PC-9 (cell line): ENCODE data around the gene WDFY3. TPM values are rescaled to one million over a fixed set of nuclear protein-coding genes. Genes with fewer than 3 reads are reported as not detected.
"Not testable (repeated sequence)": the region's sequence is repeated elsewhere in the genome, so short reads cannot be mapped to it uniquely, and the experiment has no call there.

Experiments used
- BruUV-seq: library from RNA; stranded (reverse); fragments of 400-500 nt; replicated peaks from 2 replicates; lab custom pipeline; 2021; lab: Mats Ljungman, UMichigan
- CTCF ChIA-PET: fragments of 300-600 bp; sonication (Branson Sonifier 250); formaldehyde crosslinking; loops from one replicate; lab custom pipeline; 2022; ENCODE audit warnings: antibody characterized with exemption; lab: Charles Lee
- POLR2A ChIA-PET: fragments of 300-600 bp; sonication (Branson Sonifier 250); formaldehyde crosslinking; loops from one replicate; lab custom pipeline; 2022; ENCODE audit warnings: antibody characterized with exemption; ENCODE audit not compliant: unreplicated experiment; lab: Charles Lee
- DNase-seq, 2 experiments: peaks; one replicate each; pipeline versions ENCODE4 v3.0.0 to v3.0.0-alpha.2; 2015 to 2022; ENCODE audit warnings: mixed read lengths in 1 of 2
- H2AFZ ChIP-seq: fragments of 200-600 bp; sonication (generic); 2 replicates; pipeline ENCODE4 v1.8.1; 2017; ENCODE audit warnings: antibody characterized with exemption
- H3F3A ChIP-seq: fragments of 200-600 bp; sonication (generic); 2 replicates; pipeline ENCODE4 v1.8.1; 2017; ENCODE audit warnings: antibody characterized with exemption, mild to moderate bottlenecking, low read depth; ENCODE audit not compliant: insufficient read depth
- H3K27ac ChIP-seq: fragments of 200-600 bp; sonication (generic); 2 replicates; pipeline ENCODE4 v1.6.1; 2016; ENCODE audit warnings: mixed run types
- H3K27me3 ChIP-seq: fragments of 200-600 bp; sonication (generic); 2 replicates; pipeline ENCODE4 v1.6.1; 2016; ENCODE audit warnings: low read depth, mixed run types; ENCODE audit not compliant: insufficient read depth
- H3K36me3 ChIP-seq: fragments of 200-600 bp; sonication (generic); 2 replicates; pipeline ENCODE4 v1.6.1; 2016; ENCODE audit warnings: low read depth, mixed run types
- H3K4me1 ChIP-seq: fragments of 200-600 bp; sonication (generic); replicated peaks from 2 replicates; pipeline ENCODE4 v1.6.1; 2016; ENCODE audit warnings: mixed run types; ENCODE audit not compliant: insufficient read depth
- H3K4me2 ChIP-seq: fragments of 200-600 bp; sonication (generic); 2 replicates; pipeline ENCODE4 v1.6.1; 2017; ENCODE audit warnings: mixed run types
- H3K4me3 ChIP-seq: fragments of 200-600 bp; sonication (generic); 2 replicates; pipeline ENCODE4 v1.6.1; 2016; ENCODE audit warnings: mixed run types
- H3K79me2 ChIP-seq: fragments of 200-600 bp; sonication (generic); 2 replicates; pipeline ENCODE4 v1.6.1; 2017; ENCODE audit warnings: low read depth, mixed run types
- H3K9me2 ChIP-seq: fragments of 200-600 bp; sonication (generic); 2 replicates; pipeline ENCODE4 v1.8.1; 2017; ENCODE audit warnings: mild to moderate bottlenecking; ENCODE audit not compliant: insufficient read depth
- H3K9me3 ChIP-seq: fragments of 200-600 bp; sonication (generic); 2 replicates; pipeline ENCODE4 v1.8.1; 2016; ENCODE audit warnings: low read depth; ENCODE audit not compliant: insufficient read depth
- H4K20me1 ChIP-seq: fragments of 200-600 bp; sonication (generic); 2 replicates; pipeline ENCODE4 v1.8.1; 2017; ENCODE audit not compliant: insufficient read depth
- EZH2 ChIP-seq: fragments of 200-600 bp; sonication (generic); IDR thresholded peaks from 2 replicates; pipeline ENCODE4 v1.8.0; 2017; ENCODE audit warnings: antibody characterized with exemption, low read depth
- intact Hi-C: fragments of 100-400 bp; cut with micrococcal nuclease; formaldehyde crosslinking; loops from one replicate; pipeline ENCODE4 v1.10.0; 2022; ENCODE audit not compliant: unreplicated experiment
- total RNA-seq: library from RNA; stranded (reverse); gene quantifications from 2 replicates; pipeline ENCODE4 v1.2.3, GENCODE V29; 2021
- TF ChIP-seq, protein P1 (sequence below): fragments of 200-600 bp; sonication (generic); conservative IDR thresholded peaks from 2 replicates; pipeline ENCODE4 v1.6.1; 2017; ENCODE audit warnings: mixed run types, antibody characterized with exemption, mild to moderate bottlenecking, moderate library complexity

The WDFY3 gene
- total RNA-seq, 1 experiment from 2014 or later: 35.4 TPM

GRCh38 chr4:84841435-84841834, 125.1 kb downstream of the WDFY3 start:
- TF ChIP-seq, protein P1, sequence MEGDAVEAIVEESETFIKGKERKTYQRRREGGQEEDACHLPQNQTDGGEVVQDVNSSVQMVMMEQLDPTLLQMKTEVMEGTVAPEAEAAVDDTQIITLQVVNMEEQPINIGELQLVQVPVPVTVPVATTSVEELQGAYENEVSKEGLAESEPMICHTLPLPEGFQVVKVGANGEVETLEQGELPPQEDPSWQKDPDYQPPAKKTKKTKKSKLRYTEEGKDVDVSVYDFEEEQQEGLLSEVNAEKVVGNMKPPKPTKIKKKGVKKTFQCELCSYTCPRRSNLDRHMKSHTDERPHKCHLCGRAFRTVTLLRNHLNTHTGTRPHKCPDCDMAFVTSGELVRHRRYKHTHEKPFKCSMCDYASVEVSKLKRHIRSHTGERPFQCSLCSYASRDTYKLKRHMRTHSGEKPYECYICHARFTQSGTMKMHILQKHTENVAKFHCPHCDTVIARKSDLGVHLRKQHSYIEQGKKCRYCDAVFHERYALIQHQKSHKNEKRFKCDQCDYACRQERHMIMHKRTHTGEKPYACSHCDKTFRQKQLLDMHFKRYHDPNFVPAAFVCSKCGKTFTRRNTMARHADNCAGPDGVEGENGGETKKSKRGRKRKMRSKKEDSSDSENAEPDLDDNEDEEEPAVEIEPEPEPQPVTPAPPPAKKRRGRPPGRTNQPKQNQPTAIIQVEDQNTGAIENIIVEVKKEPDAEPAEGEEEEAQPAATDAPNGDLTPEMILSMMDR: no peak
- TF ChIP-seq EZH2: no peak
- H3K9me2 ChIP-seq: no peaks in the 10 kb centered on the region
- H3K4me2 ChIP-seq: no peak overlapping the region
- H4K20me1 ChIP-seq: no peaks in the 10 kb centered on the region
- no TSS peak for BruUV-seq
- CTCF ChIA-PET: no interaction called here
- no peak overlapping the region for H3K4me3 ChIP-seq
- H3F3A ChIP-seq: no peaks in the 10 kb centered on the region
- H3K36me3 ChIP-seq: no peaks in the 10 kb centered on the region
- intact Hi-C loops: no loop called here
- H3K9me3 ChIP-seq: no peaks in the 10 kb centered on the region
- POLR2A ChIA-PET: no interaction called here
- H3K27ac ChIP-seq: no peak overlapping the region
- DNase-seq: no peak
- H2AFZ ChIP-seq: no peak overlapping the region
- no peaks in the 10 kb centered on the region for H3K27me3 ChIP-seq
- H3K79me2 ChIP-seq: no peaks in the 10 kb centered on the region
- H3K4me1 ChIP-seq: no peaks in the 10 kb centered on the region

DNA sequence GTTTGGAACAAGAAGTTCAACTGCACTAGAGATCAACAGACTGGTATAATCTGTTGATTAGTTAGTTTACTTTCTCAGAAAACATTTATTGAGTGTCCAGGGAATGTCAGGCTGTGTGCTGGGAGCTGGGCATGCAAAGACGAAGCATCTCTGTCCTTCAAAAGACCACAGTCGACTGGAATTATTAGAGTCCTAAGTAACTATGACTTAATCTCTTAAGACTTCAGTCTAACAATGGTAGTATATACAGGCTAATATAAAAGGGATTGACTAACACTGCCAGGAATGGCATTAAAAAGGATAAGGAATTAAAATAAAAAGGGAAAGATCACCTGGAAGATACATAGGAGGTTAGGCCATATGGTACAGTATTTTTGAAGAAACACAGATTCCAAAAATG, 128.7 kb downstream of the WDFY3 start:
- Histone ChIP-seq H3K9me2 (no peaks in the 10 kb centered on the region), H3K4me1 (no peaks in the 10 kb centered on the region), H3K79me2 (no peaks in the 10 kb centered on the region), H3K36me3 (no peaks in the 10 kb centered on the region), H3K9me3 (no peaks in the 10 kb centered on the region), H3K4me3 (no peak overlapping the region), H3K27ac (no peak overlapping the region), H3K27me3 (no peaks in the 10 kb centered on the region), H2AFZ (no peak overlapping the region), H3K4me2 (no peak overlapping the region), H3F3A (no peaks in the 10 kb centered on the region), H4K20me1 (no peaks in the 10 kb centered on the region)
- no TSS peak for BruUV-seq
- ChIA-PET POLR2A (interaction anchor here (0.7 kb wide), 1 partner anchor 40 kb away, joined by 4 read pairs; no protein-coding TSS in a partner anchor), CTCF (no interaction called here)
- TF ChIP-seq, protein P1: no peak
- no peak for TF ChIP-seq EZH2
- DNase-seq: no peak
- intact Hi-C loops: no loop called here

DNA sequence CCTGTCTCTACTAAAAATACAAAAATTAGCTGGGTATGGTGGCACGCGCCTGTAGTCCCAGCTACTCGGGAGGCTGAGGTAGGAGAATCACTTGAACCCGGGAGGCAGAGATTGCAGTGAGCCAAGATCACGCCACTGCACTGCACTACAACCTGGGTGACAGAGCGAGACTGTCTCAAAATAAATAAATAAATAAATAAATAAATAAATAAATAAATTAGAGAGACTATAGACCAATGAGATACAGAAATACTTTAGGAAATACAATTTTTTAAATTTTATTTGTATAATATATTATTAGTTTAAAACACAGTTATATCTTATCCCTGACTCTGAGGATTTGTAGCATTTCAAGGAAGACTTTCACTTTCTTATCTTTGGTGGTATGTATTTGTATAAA, 136.9 kb downstream of the WDFY3 start:
- DNase-seq, H2AFZ ChIP-seq, H3K4me3 ChIP-seq, intact Hi-C loops, H3K79me2 ChIP-seq, H3K4me1 ChIP-seq, H3K9me3 ChIP-seq, BruUV-seq, H3K36me3 ChIP-seq, POLR2A ChIA-PET, H3K9me2 ChIP-seq, H3K27me3 ChIP-seq, H3K4me2 ChIP-seq, H3K27ac ChIP-seq, H4K20me1 ChIP-seq, H3F3A ChIP-seq, CTCF ChIA-PET: not testable (repeated sequence)

DNA sequence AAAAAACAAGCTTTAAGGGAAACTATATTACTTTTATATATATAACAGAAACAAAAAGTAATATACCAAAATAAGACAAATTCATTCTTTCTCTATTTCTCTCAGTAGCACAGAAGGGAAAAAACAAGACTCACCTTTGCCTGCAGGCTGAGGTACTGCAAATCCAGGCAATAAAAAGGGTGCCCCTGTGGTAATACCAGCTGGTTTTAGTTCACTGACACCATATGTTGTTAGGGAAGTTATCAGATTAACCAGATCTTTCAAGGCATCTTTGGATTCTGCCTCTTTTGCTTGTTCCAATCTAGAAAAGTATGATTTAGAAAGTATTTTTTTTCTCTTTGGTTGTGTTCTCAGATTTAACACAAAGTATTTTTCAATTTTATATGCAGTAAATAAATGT, 139.8 kb downstream of the WDFY3 start:
- H3K4me1 ChIP-seq: no peaks in the 10 kb centered on the region
- no peak for TF ChIP-seq EZH2
- TF ChIP-seq, protein P1: no peak
- H2AFZ ChIP-seq: no peak overlapping the region
- no peaks in the 10 kb centered on the region for H3K79me2 ChIP-seq
- H3K36me3 ChIP-seq: no peaks in the 10 kb centered on the region
- H3K4me3 ChIP-seq: no peak overlapping the region
- no peaks in the 10 kb centered on the region for H3F3A ChIP-seq
- POLR2A ChIA-PET: no interaction called here
- DNase-seq: no peak
- intact Hi-C loops: no loop called here
- H3K9me3 ChIP-seq: no peaks in the 10 kb centered on the region
- no peaks in the 10 kb centered on the region for H4K20me1 ChIP-seq
- BruUV-seq: no TSS peak
- no peak overlapping the region for H3K27ac ChIP-seq
- CTCF ChIA-PET: no interaction called here
- no peak overlapping the region for H3K4me2 ChIP-seq
- H3K9me2 ChIP-seq: no peaks in the 10 kb centered on the region
- H3K27me3 ChIP-seq: no peaks in the 10 kb centered on the region
